ENCODE measurements around the gene DYNC1I2.

The DYNC1I2 gene

DNA sequence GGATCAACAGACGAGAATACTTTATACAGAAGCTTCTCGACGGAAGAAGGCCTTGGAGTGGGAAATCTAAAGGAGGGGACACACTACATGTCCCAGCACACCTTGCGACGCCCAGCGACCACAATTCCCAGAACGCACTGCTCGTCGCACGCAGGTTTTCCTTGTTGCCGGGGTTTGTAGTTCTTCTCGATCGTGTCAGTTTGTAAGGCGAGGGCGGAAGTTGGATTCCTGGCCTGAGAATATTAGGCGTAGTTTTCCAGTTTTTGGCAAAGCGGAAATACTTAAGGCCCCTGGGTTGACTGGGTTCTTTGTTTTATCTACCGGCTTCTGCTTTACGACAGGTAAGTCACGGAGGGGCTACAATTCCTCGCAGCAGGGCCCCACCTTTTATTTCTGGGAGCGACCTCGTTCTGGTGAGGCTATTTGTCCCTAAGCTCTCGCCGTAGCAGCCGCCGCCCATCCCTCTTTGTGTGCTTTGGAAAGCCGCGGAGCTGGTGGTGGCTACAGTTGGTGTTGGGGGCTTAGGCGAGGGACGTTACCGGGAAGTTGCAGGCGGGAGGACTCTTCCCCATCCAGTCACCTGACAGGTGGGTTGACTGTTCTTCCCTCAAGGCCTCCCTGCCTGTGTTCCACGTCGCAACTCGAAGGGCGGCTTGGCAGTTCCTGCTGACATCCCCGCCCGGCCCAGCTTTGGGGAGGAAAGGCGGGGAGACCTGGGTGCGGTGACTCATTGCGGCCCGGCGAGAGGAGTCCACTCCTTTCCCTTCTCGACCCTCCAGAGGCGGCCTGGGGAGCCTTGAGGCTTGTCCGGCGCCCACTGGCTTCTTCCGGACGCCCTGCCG, at the start of gene DYNC1I2:
DYNC1I2 (plus strand) TSS at position 183 of the 842 bp plus-strand sequence. CDS start 2,687 bp downstream, outside the sequence.
- DNase-seq, result peak; percentile 94

DNA sequence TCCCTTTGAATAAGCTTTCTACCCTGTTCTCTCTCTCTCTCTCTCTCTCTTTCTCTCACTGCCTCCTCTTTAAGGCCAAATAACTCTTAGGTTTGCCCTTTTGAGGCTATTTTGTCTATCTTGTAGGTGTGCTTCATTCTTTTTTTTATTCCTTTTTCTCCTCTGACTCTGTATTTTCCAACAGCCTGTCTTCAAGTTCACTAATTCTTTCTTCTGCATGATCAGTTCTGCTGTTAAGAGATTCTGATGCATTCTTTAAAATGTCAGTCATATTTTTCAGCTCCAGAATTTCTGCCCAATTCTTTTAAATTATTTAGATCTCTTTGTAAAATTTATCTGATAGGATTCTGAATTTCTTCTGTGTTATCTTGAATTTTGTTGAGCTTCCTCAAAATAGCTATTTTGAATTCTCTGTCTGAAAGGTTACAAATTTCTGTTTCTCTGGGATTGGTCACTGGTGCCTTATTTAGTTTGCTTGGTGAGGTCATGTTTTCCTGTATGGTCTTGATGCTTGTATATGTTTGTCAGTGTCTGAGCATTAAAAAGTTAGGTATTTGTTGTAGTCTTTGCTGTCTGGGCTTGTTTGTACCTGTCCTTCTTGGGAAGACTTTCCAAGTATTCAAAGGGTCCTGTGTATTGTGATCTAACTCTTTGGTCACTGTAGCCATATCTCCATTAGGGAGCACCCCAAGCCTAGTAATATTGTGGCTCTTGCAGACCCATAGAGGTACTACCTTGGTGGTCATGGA, 35.4 kb upstream of the DYNC1I2 start:
- no peak for DNase-seq

DNA sequence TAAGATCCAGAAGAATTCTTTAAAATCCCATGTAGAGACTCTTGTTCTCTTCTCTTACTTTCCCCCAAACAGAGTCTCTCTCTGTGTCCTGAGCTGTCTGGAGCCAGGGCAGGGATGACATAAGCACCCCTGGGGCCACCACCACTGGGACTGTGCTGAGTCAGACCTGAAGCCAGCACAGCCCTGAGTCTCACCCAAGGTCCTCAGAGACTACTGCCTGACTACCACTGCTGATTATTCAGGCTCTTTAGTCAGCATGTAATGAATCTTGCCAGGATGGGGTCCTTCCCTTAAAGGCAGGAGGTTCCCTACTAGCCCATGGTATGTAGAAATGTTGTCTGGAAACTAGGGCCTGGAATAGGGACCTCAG, 34.9 kb upstream of the DYNC1I2 start:
- DNase-seq, result no peak

DNA sequence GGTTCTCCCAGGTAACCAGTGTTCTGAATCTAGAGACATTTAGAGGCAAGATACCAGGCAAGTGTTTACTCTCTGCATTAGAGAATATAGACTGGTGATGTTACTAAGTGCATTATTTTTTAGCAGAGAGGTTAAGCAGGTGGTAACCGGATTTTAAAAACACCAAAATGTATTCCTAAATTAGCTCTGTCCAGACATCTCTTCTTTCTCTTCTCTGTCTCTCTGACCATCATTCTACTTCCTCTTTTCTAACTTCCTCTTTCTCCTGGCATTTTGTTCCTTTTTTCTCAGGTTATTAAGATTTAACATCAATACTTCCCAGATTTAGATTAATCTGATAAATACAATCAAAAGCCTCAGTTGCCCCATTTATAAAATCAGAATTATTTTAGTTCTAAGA, 31.7 kb upstream of the DYNC1I2 start:
- DNase-seq, result no peak

DNA sequence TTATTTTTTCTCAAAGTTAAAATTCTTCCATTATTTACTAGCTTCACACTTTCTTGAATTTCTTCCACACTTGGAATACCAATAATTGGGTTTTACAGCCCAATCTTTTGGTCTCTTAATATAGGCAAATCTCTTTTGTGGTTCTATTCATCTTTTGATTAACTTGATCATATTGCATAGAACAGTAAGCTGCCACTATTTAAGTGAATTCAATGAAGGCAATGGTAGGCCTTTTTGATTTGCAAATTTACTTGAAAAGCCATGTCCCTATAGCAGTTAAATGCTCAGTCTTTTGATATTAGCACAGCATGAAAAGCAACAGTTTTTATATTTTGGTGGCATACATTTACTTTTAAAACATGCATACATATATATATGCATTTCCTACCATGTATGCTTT, 20.2 kb upstream of the DYNC1I2 start:
- no peak for DNase-seq

DNA sequence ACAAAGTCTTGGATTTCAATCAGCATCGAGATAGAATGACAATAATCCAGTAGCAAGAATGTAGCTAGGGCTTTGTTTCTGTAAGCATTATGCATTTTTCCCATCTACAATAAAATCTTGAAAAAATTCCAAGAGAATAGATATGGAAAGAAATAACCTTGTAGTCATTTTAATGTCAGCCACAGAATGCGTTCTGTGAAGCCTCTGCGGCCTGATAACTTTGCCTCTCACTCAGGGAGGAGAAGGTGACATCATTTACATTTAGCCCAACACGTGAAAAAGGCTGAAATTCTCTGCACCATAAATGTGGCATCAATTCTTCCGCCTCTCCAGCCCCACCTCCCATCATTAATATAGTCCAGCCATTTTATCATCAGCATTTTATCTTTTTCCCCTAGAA, 19.1 kb upstream of the DYNC1I2 start:
- DNase-seq, result no peak

DNA sequence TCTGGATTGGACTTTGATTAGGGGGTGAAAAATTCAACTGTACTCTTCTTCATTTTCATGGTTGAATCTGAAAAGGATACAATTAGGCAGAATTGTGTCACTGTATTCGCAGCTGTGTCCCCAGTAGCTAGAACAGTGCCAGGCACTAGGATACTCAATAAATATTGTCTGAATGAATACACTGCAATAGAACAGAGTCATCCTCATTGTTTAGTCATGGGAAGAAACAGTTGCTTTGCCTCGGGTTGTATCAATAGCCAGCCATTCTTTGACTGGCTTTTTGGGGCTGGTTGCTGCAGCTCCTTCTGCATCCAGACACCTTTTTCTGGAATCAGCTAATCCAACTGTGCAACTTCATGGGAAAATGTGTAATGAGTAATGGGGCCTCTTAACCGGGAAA, 18.1 kb upstream of the DYNC1I2 start:
- DNase-seq, result no peak

DNA sequence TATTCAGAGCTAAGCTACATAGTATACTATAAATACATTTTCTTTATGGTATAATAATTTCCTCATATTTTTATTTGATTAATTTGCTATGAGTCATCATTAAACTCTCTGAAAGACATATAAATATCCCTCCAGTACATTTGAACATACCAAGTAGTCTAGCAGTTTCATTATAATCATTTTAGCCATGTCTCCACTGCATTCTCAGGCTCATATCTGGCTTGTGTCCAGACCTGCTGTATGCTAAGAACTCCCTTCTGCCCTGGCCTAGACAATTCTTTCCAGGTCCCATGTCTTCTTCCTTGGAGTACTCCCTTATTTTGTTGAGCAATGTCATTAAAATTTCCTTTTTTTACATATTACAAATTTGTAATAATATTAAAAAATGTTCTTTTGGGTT, 16.6 kb upstream of the DYNC1I2 start:
- no peak for DNase-seq

DNA sequence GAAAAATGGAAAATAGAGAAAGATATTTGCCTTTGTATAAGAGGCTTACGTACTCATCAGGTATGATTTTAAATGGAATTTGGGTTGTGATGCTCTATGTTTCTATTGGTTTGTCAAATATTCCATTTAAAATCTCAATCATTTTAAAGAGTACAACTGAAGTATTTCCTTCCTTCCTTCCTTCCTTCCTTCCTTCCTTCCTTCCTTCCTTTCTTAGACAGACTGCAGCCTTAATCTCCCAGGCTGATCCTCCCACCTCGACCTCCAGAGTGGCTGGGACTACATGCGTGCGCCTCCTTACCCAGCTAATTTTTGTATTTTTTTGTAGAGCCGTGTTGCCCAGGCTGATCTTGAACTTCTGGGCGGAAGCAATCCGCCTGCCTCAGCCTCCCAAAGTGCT, 15.4 kb upstream of the DYNC1I2 start:
- no peak for DNase-seq

DNA sequence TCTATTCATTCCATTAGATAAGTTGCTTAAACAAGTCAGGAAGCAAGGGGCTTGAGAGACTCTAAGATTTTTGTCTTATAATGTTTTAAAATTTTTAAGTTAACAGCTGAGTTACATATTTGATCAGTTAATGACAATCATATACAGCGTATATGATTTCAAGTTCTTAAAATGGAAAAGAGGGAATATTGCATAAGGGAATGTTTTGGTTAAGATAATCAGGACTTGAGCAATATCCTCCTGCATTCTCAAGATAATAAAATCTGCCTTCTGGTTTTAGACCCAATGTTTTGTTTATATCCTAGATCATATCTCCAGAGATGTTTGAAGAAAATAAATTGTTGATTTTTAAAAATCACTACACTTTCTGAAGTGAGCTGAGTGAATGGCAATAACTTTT, 13.4 kb upstream of the DYNC1I2 start:
- no peak for DNase-seq

DNA sequence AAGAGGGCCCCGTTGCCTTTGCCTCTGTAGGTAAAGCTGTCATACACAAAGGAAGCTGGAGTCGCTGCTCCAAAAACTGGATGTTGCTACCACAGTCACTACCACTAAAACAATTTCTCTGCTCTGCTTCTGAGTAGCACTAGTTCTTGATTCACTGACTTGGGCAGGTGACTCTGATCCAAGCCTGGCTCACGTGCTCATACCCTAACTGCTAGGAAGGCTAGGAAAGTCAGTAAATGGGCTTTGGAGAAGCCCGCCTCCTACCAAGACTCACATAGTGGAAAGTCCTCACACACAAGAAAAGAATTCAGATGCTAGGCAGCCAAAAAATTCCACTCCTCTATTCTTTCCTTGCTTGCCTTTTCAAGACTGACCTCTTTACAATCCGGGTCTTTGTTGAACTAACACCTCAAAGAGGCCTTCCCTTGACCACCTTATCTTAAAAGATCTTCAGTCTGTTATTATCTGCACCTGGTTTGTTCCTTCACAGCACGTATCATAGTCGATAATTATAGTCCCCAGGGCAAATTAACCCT, 11.4 kb upstream of the DYNC1I2 start:
- no peak for DNase-seq

DNA sequence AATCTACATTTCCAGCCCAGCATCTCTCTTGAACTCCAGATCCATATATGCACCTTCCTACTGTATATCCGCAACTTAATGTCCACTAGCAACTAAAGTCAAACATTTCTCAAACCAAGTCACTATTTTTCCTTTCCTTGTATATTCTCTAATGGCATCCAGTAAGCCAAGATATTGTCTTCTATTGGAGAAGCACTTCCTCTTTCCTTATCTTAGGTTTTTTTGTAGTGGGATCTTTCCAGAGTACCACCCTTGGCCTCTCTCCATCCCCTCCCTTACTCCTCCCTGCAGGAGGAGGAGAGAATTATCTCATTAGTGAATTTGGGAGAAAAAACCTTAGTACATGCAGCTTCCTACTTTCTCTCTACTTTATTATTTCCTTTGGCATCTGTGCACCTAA, 8.7 kb upstream of the DYNC1I2 start:
- no peak for DNase-seq

DNA sequence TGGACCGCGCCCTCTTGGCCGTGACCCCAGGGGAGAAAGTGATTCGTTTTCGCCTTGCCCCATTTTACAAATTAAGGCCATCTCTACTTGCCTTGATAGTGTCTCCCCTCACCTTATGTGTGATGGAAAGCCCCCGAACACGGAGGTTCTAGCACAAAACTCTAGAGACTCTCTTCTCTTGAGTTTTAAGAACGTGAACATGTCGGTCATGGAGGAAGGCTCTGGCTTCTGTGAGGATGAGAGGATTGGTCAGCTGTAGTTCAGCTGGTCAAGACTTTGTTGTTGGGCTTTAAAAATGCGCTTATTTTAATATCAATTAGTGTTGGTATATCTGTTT, 828 bp downstream of the DYNC1I2 start:
- no peak for DNase-seq

DNA sequence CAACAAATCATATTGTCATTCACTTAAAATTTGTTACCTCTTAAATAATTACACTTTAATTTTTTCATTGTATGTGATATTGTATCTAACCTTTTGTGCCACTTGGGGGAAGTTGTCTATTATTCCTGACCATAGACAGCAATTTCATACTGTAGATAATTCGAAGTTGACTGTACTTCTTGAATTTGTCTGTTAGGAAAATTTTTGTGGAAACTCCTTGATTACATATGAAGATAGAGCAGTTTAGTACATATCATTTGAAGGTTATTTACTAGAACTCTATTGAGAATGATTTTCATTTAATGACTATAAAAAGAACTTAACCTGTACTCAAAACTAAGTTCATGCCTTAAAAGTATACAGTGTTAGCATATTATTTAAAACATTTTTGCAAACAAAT, 5.1 kb downstream of the DYNC1I2 start:
- no peak for DNase-seq

DNA sequence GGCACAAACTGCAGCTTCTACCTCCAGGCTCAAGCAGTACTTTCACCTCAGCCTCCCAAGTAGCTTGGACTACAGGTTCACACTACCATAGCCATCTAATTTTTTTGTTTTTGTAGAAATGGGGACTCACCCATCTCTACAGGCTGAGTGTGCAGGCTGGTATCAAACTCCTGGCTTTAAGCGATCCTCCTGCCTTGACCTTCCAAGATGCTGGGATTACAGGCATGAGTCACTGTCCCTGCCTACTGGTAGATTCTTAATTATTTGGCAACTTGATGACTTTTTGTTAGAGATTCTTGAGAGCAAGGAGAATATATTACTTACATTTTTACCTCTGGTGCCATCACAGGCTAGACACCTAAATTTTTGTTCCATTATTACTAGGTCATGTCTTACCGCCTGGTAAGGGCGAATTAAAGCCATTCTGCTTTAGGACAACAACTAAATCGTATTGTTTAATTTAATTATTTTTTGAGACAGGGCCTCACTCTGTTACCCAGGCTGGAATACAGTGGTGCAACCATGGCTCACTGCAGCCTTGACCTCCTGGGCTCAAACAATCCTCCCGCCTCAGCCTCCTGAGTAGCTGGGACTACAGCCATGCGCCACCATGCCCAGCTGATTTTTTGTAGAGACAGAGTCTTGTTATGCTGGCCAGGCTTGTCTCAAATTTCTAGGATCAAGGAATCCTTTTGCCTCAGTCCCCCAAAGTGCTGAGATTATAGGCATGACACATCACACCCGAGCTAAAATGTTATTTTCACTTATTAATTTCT, 15.7 kb downstream of the DYNC1I2 start:
- no peak for DNase-seq

DNA sequence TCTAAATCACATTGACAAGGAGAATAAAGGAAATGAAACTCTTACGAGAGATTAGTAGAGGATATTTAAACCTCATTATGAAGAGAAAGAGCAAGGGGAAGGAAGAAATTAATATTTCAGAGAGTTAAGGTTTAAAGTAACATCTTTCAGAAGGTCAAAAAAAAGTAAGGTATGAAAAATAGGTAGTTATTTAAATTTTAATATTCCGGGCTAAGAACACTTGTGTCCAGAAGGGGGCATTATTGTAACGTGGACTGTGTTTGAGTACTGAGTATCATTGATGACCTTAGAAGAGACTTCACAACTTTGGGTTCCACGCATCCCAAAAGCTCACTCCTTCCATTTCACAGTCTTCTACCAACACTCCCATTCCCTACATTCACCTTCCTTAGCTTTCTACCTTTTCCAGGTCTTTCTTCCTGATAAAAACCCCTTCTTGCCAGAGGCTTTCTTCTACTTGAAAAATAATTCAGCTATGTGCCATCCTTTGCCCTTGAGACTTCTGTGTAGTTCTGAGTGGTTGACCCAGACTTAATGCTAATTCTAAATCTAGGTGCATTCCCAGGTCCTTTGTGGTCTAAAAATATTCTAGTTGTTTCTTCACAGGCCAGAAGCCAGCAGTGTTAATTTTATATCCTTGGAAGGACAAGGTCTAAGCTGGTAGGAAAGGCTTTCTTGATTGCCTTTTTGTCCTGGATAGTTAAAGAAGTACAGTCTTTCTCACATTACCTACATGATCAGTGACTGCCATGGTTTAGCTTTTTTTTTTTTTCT, 16.5 kb downstream of the DYNC1I2 start:
- no peak for DNase-seq

DNA sequence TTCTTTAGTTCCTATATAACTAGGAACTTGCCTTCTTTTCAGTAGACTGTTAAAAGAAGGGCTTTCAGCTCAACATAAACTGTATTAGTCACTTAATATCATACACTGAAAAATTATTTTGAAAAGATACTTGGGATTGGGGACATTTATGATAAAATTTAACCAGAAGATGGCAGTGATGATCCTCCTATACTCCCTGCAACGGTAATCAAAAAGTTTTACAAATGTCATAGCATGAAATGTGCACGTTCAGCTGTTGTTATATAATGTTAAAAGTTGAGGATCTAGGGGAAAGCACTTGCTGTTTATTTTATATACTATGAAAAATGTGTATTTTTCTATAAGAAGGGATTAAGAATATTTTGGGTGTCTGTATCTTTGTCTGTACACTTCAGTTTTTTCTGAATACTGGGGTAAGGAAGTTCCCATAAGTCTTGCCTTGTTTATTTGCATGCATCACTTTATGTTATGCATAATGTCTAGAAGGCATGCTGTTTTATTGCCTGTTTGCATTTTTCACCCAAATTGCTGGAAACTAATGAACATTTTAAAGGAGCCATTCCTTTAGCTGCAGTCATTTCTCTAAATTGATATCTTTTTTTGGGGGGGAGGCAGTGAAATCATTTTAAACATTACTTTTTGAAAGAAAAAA, 19.0 kb downstream of the DYNC1I2 start:
- no peak for DNase-seq

DNA sequence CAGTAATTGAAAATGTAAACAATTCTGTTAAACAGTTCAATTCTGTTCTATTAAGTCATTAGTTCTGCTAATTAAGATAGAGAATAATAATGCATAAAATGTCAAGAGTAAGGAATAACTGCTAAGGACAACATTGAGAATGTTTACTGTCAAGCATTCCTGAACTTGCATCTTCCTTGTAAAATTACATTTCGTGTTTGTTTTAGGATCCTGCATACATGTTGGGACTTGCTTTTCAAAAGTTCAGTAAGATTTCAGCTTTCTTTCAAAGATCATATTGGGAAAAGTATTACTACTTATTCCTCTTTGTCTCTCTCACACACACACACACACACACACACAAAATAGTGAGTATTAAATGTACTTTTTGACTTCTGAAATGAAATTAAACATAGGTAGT, 20.5 kb downstream of the DYNC1I2 start:
- DNase-seq, result no peak

DNA sequence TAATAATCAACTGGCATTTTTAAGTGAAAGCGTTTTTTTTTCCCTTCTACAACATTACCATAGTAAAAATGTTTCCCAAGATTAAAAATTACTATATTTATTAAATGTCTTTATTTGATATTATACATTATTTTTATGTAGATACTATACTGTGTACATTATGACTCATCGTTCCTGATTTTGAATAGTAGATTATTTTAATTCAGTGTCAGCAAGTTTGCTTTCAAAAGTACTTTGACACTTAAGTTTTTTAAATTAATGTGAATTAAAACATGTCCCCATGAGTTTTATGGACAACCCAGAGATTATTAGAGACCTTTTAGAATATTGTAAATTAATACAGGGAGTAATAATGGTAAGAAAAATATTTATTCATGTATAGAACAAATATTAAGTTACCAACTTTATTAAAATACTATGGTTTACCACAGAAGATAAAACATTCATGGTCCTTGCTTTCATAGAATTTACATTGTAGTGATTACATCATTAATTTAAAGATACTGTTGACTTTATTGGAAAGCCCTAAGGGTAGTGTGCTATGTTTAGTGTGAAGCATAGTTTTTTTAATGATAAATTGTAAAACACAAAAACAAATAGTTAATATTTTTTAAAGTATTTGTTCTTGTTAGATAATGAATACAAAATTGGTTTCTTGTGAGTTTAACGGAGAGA, 21.9 kb downstream of the DYNC1I2 start:
- no peak for DNase-seq

DNA sequence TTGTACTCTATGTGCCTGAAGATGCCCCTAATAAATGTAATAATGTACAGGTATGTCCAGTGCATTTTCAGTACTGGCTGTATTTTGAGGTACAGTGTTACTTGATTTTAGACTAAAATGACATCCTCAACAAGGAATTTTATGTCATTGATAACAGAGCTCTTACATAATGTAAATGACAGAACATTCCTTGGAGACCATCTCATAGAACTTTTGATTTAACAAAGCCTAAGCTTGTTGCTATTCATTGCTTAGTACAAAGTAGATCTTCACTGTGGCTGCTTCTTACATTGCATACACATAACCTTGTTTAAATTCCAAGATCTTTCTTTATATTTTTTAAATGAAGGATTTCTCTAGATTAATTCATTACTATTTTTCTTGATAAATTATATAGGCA, 24.1 kb downstream of the DYNC1I2 start:
- DNase-seq, result no peak

DNA sequence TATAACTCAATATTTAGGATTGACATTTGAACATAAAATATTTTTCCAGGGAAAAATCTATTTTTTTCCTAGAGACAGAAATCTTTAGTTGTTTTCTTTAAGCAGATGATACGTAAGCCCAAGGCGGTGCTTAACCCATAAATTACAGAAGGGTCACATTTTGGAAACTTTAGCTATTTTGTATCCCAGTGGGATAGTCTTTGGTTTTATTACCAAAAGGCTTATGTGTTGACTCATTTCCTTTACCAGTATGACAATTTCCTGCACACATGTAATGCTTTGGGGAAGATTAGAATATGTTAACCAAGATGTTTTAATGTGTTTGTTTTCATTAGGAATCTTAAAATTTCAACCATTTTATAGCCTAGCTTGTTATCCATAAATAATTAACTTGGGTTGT, 24.8 kb downstream of the DYNC1I2 start:
- DNase-seq, result no peak

DNA sequence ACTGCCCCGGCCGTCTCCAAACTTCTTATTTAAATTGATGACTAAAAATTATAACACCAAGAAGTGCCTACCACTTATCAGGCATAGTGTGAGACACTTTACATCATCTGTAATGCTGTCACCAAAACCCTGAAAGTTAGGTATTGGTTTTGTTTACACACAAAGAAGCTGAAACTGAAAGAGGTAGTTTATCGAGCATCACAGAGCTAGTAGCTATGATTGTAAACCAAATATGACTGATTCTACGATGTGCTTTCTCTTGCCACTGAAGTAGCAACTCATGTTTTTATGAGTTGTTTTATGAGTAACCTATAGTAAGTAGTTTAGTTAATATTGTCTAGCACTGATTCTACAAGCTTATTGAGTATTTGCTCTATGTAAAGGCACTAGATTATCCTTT, 31.5 kb downstream of the DYNC1I2 start:
- no peak for DNase-seq

Measured in right forelimb (tissue), 1 donor.